HepG2 (cell line): ENCODE data around the gene GMNN. TPM values are rescaled to one million over a fixed set of nuclear protein-coding genes. Genes with fewer than 3 reads are reported as not detected.

ENCODE experiments used
- ATAC-seq: fragments of 200-7000 bp; cut with Tn5 transposase; 3 replicates; pipeline ENCODE4 v1.9.1; 2020; ENCODE audit warnings: mild to moderate bottlenecking, moderate library complexity
- BruUV-seq: library from RNA; stranded (reverse); fragments of 400-500 nt; replicated peaks from 2 replicates; lab custom pipeline; 2021; lab: Mats Ljungman, UMichigan
- CTCF ChIA-PET: fragments of 300-600 bp; formaldehyde crosslinking; extraction: SDS; loops from one replicate; lab custom pipeline; 2021; ENCODE audit warnings: low total read pairs, inconsistent platforms, low intra/inter-chr PET ratio; lab: Yijun Ruan, JAX
- POLR2A ChIA-PET: fragments of 350-600 bp; sonication (Branson Sonifier 250); formaldehyde crosslinking; loops from one replicate; lab custom pipeline; 2020; ENCODE audit warnings: antibody characterized with exemption, inconsistent platforms; lab: Yijun Ruan, JAX
- DNase-seq: peaks from one replicate; pipeline ENCODE4 v3.0.0-alpha.2; 2015; ENCODE audit warnings: low spot score
- FAIRE-seq: peaks from 3 replicates; lab custom pipeline; 2011; peaks lifted over from hg19 to GRCh38; lab: Jason Lieb, UNC
- H2AFZ ChIP-seq: one replicate; pipeline ENCODE4 v1.6.1; 2011; ENCODE audit warnings: low read length, inconsistent platforms
- H3K27ac ChIP-seq: fragments of 300-600 bp; 3 replicates; pipeline ENCODE4 v1.8.0; 2011; ENCODE audit warnings: mixed run types, mild to moderate bottlenecking, mixed read lengths, low read length, inconsistent platforms; ENCODE audit not compliant: insufficient read depth; ENCODE audit errors: extremely low read length
- H3K27me3 ChIP-seq, 2 experiments: fragments of 200-600 bp in 1 of 2; 2 replicates in 1 of 2; 3 replicates in 1 of 2; pipeline versions ENCODE4 v1.6.0 to v1.8.0; 2011; ENCODE audit warnings: low read length in 2 of 2, mild to moderate bottlenecking in 2 of 2, moderate library complexity in 2 of 2, inconsistent platforms in 1 of 2; ENCODE audit not compliant: insufficient read depth in 2 of 2, control insufficient read depth in 1 of 2
- H3K36me3 ChIP-seq, 2 experiments: fragments of 200-600 bp in 1 of 2; replicated peaks in 1 of 2; 2 replicates in 1 of 2; 3 replicates in 1 of 2; pipeline versions ENCODE4 v1.5.1 to v1.8.0; 2011; ENCODE audit warnings: low read length in 2 of 2, inconsistent platforms in 1 of 2; ENCODE audit not compliant: insufficient read depth in 2 of 2, control insufficient read depth in 1 of 2
- H3K4me1 ChIP-seq: 2 replicates; pipeline ENCODE4 v1.5.1; 2012; ENCODE audit warnings: low read length, inconsistent platforms; ENCODE audit not compliant: insufficient read depth
- H3K4me2 ChIP-seq: 2 replicates; pipeline ENCODE4 v1.6.0; 2011; ENCODE audit warnings: low read depth, low read length, inconsistent platforms
- H3K4me3 ChIP-seq, 3 experiments: fragments of 200-600 bp in 1 of 3; sonication (generic), shearing (Covaris generic) in 1 of 3; replicated peaks in 1 of 3; 2 replicates each; pipeline ENCODE4 v1.5.1; 2011 to 2016; ENCODE audit warnings: low read length in 3 of 3, inconsistent platforms in 2 of 3, low read depth in 2 of 3, mild to moderate bottlenecking in 2 of 3, control low read depth in 1 of 3, mixed read lengths in 1 of 3; ENCODE audit not compliant: insufficient read depth in 1 of 3
- H3K79me2 ChIP-seq: one replicate; pipeline ENCODE4 v1.6.1; 2011; ENCODE audit warnings: low read length, inconsistent platforms; ENCODE audit not compliant: insufficient read depth
- H3K9ac ChIP-seq: 2 replicates; pipeline ENCODE4 v1.6.0; 2011; ENCODE audit warnings: mild to moderate bottlenecking, low read depth, low read length, inconsistent platforms; ENCODE audit not compliant: insufficient read depth
- H3K9me3 ChIP-seq: 2 replicates; pipeline ENCODE4 v1.5.1; 2012; ENCODE audit warnings: mild to moderate bottlenecking, low read length
- H4K20me1 ChIP-seq: 2 replicates; pipeline ENCODE4 v1.6.0; 2011; ENCODE audit warnings: inconsistent platforms, mild to moderate bottlenecking, low read length, moderate library complexity; ENCODE audit not compliant: insufficient read depth
- BHLHE40 ChIP-seq: IDR thresholded peaks from 2 replicates; pipeline ENCODE4 v1.6.1; 2011; ENCODE audit warnings: low read length, improper control_type of control experiment
- CREB1 ChIP-seq, 2 experiments: fragments of 450-650 bp in 1 of 2; IDR thresholded peaks; 2 replicates each; pipeline ENCODE4 v1.6.1; 2016 to 2017; ENCODE audit warnings: control low read depth in 1 of 2, mild to moderate bottlenecking in 1 of 2, missing compliant biosample characterization in 1 of 2, missing genetic modification characterization in 1 of 2
- FIP1L1 ChIP-seq: fragments of 200-400 bp; formaldehyde crosslinking; IDR thresholded peaks from 2 replicates; pipeline ENCODE4 v1.6.1; 2018; ENCODE audit warnings: low read depth, mild to moderate bottlenecking, low read length, moderate library complexity, borderline replicate concordance; ENCODE audit not compliant: insufficient read depth
- HDAC6 ChIP-seq: fragments of 200-600 bp; sonication (generic); IDR thresholded peaks from 2 replicates; pipeline ENCODE4 v1.7.0; 2017; ENCODE audit warnings: mild to moderate bottlenecking, antibody characterized with exemption, low read length, low read depth
- HOXD1 ChIP-seq: sonication (generic); formaldehyde crosslinking; IDR thresholded peaks from 2 replicates; pipeline ENCODE4 v1.5.0; 2020; ENCODE audit warnings: missing genetic modification reagents
- JUND ChIP-seq: sonication (generic); formaldehyde crosslinking; IDR thresholded peaks from 2 replicates; pipeline ENCODE4 v1.8.0; 2022; ENCODE audit warnings: mild to moderate bottlenecking, missing genetic modification reagents
- POGZ ChIP-seq: sonication (generic); formaldehyde crosslinking; IDR thresholded peaks from 2 replicates; pipeline ENCODE4 v1.4.0; 2020; ENCODE audit warnings: mild to moderate bottlenecking, missing genetic modification reagents
- ZNF558 ChIP-seq: sonication (generic); formaldehyde crosslinking; IDR thresholded peaks from 2 replicates; pipeline ENCODE4 v1.9.0; 2022; ENCODE audit warnings: mild to moderate bottlenecking, missing genetic modification reagents, borderline replicate concordance
- ZNF777 ChIP-seq: sonication (generic); formaldehyde crosslinking; IDR thresholded peaks from 2 replicates; pipeline ENCODE4 v1.4.0; 2020; ENCODE audit warnings: missing genetic modification reagents
- WGBS: methylation state at CpG from one replicate; pipeline ENCODE4 v1.1.6; 2017; ENCODE audit warnings: low lambda C conversion rate; 5-methylcytosine and 5-hydroxymethylcytosine counted together
- in situ Hi-C: cut with HindIII; loops from 2 replicates; pipeline ENCODE4 v1.10.0; 2017; ENCODE audit warnings: low pct_unique_long_range_greater_than_20kb; ENCODE audit not compliant: extremely low pct_ligation_motif_present
- intact Hi-C: fragments of 100-400 bp; cut with micrococcal nuclease; formaldehyde crosslinking; loops from one replicate; pipeline ENCODE4 v1.10.0; 2022; ENCODE audit not compliant: unreplicated experiment
- polyA plus RNA-seq, 8 experiments: library from polyadenylated mRNA; depleted of rRNA in 3 of 8; stranded (reverse) in 7 of 8; unstranded in 1 of 8; fragments of >200 nt; fragmentation: Illumina TruSeq in 4 of 8; extraction: Trizol in 4 of 8; gene quantifications; 2 replicates each; pipeline versions ENCODE4 v1.2.1 to v1.2.3, GENCODE V29; 2011 to 2016; ENCODE audit warnings: low read depth in 4 of 8, missing spikeins in 1 of 8, mixed read lengths in 1 of 8; ENCODE audit not compliant: insufficient read depth in 1 of 8
- total RNA-seq, 5 experiments: library from RNA; depleted of rRNA; stranded (reverse); fragments of >200 nt; fragmentation: Illumina TruSeq; extraction: Trizol; gene quantifications; 2 replicates each; pipeline ENCODE4 v1.2.3, GENCODE V29; 2016; ENCODE audit warnings: low read depth in 1 of 5
- TF ChIP-seq, protein P1 (sequence below): sonication (generic); formaldehyde crosslinking; IDR thresholded peaks from 2 replicates; pipeline ENCODE4 v1.4.0; 2020; ENCODE audit warnings: missing genetic modification reagents
- TF ChIP-seq, protein P2 (sequence below): sonication (generic); formaldehyde crosslinking; IDR thresholded peaks from 2 replicates; pipeline ENCODE4 v1.5.0; 2020; ENCODE audit warnings: mild to moderate bottlenecking, missing genetic modification reagents, borderline replicate concordance

GMNN gene
- total and polyA plus RNA-seq, 2 of the 13 experiments (the other 11 are each of a cell fraction or from before 2014, with no cell fraction given): 61.8 to 154 TPM

DNA sequence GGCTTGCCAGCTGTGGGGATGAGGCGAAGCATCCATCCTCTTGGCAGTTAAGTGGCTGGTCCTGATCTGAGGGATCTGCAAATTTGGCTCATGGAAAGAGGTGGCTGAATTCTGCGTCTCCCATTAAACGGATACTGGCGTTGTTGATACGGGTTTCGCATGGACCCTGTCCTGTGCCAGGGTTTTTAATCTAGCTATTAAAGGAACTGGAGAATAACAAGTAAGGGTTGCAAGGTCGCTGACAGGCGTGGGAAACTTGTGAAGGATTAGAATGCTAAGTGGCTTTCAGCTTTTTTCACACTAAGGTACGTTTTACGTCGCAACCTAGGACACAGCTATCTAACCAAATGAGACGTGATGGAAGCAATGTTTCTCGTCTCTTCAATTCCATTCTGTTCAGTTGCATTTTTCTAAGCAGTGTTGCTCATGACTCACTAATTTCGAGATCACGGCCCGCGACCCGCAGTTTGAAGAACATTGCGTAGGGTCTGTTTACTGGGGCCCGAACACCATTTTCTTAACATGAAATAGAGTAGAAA lies 852 bp downstream of the GMNN start (continued):
- TF ChIP-seq, protein P1, sequence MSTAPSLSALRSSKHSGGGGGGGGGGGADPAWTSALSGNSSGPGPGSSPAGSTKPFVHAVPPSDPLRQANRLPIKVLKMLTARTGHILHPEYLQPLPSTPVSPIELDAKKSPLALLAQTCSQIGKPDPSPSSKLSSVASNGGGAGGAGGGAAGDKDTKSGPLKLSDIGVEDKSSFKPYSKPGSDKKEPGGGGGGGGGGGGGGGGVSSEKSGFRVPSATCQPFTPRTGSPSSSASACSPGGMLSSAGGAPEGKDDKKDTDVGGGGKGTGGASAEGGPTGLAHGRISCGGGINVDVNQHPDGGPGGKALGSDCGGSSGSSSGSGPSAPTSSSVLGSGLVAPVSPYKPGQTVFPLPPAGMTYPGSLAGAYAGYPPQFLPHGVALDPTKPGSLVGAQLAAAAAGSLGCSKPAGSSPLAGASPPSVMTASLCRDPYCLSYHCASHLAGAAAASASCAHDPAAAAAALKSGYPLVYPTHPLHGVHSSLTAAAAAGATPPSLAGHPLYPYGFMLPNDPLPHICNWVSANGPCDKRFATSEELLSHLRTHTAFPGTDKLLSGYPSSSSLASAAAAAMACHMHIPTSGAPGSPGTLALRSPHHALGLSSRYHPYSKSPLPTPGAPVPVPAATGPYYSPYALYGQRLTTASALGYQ (CRISPR knock-in tag): 0 out of 2 replicates have a peak, but pooled peaks have one; percentile 6
- TF ChIP-seq ZNF777: 0 out of 2 replicates have a peak, but pooled peaks have one; percentile 37
- TF ChIP-seq, protein P2, sequence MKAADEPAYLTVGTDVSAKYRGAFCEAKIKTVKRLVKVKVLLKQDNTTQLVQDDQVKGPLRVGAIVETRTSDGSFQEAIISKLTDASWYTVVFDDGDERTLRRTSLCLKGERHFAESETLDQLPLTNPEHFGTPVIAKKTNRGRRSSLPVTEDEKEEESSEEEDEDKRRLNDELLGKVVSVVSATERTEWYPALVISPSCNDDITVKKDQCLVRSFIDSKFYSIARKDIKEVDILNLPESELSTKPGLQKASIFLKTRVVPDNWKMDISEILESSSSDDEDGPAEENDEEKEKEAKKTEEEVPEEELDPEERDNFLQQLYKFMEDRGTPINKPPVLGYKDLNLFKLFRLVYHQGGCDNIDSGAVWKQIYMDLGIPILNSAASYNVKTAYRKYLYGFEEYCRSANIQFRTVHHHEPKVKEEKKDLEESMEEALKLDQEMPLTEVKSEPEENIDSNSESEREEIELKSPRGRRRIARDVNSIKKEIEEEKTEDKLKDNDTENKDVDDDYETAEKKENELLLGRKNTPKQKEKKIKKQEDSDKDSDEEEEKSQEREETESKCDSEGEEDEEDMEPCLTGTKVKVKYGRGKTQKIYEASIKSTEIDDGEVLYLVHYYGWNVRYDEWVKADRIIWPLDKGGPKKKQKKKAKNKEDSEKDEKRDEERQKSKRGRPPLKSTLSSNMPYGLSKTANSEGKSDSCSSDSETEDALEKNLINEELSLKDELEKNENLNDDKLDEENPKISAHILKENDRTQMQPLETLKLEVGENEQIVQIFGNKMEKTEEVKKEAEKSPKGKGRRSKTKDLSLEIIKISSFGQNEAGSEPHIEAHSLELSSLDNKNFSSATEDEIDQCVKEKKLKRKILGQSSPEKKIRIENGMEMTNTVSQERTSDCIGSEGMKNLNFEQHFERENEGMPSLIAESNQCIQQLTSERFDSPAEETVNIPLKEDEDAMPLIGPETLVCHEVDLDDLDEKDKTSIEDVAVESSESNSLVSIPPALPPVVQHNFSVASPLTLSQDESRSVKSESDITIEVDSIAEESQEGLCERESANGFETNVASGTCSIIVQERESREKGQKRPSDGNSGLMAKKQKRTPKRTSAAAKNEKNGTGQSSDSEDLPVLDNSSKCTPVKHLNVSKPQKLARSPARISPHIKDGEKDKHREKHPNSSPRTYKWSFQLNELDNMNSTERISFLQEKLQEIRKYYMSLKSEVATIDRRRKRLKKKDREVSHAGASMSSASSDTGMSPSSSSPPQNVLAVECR: peak; percentile 0; the same call in 1 of the 2 replicates
- 0 out of 2 replicates have a peak, but pooled peaks have one; percentile 13 for TF ChIP-seq ZNF558 (CRISPR knock-in tag)

DNA sequence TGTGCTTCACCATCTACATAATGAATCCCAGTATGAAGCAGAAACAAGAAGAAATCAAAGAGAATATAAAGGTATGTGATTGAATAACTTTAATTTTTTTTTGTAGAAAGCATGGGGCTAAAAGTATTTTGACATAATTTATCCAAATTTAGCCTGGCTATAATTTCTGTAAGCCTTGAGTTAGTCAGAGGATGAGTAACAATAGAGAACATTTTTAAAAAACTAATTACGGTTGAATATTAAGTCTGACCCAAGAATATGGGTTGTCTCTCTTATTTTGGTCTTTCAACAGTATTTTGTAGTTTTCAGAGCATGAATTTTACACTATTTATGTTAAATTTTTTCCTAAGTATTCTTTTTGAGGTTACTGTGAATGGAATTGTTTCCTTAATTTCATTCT lies 2.5 kb downstream of the GMNN start:
- peaks cover 8 to 26% of the 10 kb centered on the region in 2 experiments for H3K36me3 ChIP-seq
- ATAC-seq: no peak
- 20% methylated on average over 1 of the region's 1 CpG for WGBS
- H3K79me2 ChIP-seq: peaks cover 66% of the 10 kb centered on the region
- peak overlapping the region; percentile 99 for H3K9ac ChIP-seq
- peak overlapping the region; percentile 90 for H3K4me2 ChIP-seq
- POLR2A ChIA-PET: interaction anchor here (4.3 kb wide), 1 partner anchor 55 kb away, joined by 18 read pairs; no protein-coding TSS in a partner anchor
- intact Hi-C loops: no loop called here
- TF ChIP-seq POGZ (CRISPR knock-in tag) (no peak), JUND (no peak), BHLHE40 (no peak), FIP1L1 (no peak), HDAC6 (no peak), HOXD1 (CRISPR knock-in tag) (no peak), CREB1 (IDR thresholded peaks at IDR 0.05) (no peak), CREB1 (CRISPR knock-in tag; IDR thresholded peaks at IDR 0.05) (peak; percentile 8; the same call in 1 of the 2 replicates)
- TF ChIP-seq, all 625 proteins: peak for 1
- no TSS peak for BruUV-seq
- no peak overlapping the region for H2AFZ ChIP-seq
- peaks cover 30% of the 10 kb centered on the region for H4K20me1 ChIP-seq
- in situ Hi-C loops: loop anchor here (5.0 kb wide), 1 partner anchor 60 kb away; the partner anchor contains the start of gene C6orf62
- peaks cover 54% of the 10 kb centered on the region for H3K4me1 ChIP-seq
- no peaks in the 10 kb centered on the region; a peak in 1 of 5 replicates for H3K27me3 ChIP-seq
- H3K27ac ChIP-seq: peak overlapping the region; percentile 99
- H3K9me3 ChIP-seq: no peaks in the 10 kb centered on the region
- DNase-seq: no peak
- peak overlapping the region; percentile 78 to 100 (median 99) for H3K4me3 ChIP-seq
- no peak for FAIRE-seq
- CTCF ChIA-PET: no interaction called here
